CD4-positive, CD25-positive, alpha-beta regulatory T cell (primary cell): ENCODE data around the gene VPS11. TPM values are rescaled to one million over a fixed set of nuclear protein-coding genes. Genes with fewer than 3 reads are reported as not detected.
A peak's percentile ranks its signal among the peaks of the same experiment; 100 is the strongest.

Experiments
- ATAC-seq, 2 donors: fragments of 150-1000 bp; cut with Tn5 transposase; one replicate each; pipeline ENCODE4 v1.10.0; 2021; ENCODE audit warnings: low read depth in 2 of 2, moderate number of reproducible peaks in 2 of 2, moderate library complexity in 1 of 2
- DNase-seq, 3 donors: peaks; one replicate each; pipeline versions ENCODE4 v3.0.0 to v3.0.0-alpha.2; 2012 to 2022; ENCODE audit warnings: mixed read lengths in 1 of 3
- H3K27ac ChIP-seq: one replicate; pipeline ENCODE4 v1.7.0; 2013; ENCODE audit warnings: mild to moderate bottlenecking, low read length; ENCODE audit not compliant: insufficient read depth, poor library complexity, severe bottlenecking
- H3K27me3 ChIP-seq: one replicate; pipeline ENCODE4 v1.7.0; 2013; ENCODE audit warnings: low read length; ENCODE audit not compliant: control insufficient read depth, insufficient read depth
- H3K36me3 ChIP-seq: one replicate; pipeline ENCODE4 v1.7.0; 2013; ENCODE audit warnings: mild to moderate bottlenecking, low read length, moderate library complexity; ENCODE audit not compliant: control insufficient read depth, insufficient read depth
- H3K4me1 ChIP-seq: 2 replicates; pipeline ENCODE4 v1.7.0; 2013; ENCODE audit warnings: mild to moderate bottlenecking, low read length; ENCODE audit not compliant: insufficient read depth, control insufficient read depth, poor library complexity, severe bottlenecking
- H3K4me3 ChIP-seq: one replicate; pipeline ENCODE4 v1.7.0; 2013; ENCODE audit warnings: low read depth, mild to moderate bottlenecking, low read length, moderate library complexity
- H3K9me3 ChIP-seq, 2 experiments: 1 replicate in 1 of 2; 2 replicates in 1 of 2; pipeline ENCODE4 v1.7.0; 2013; ENCODE audit warnings: low read length in 2 of 2, mild to moderate bottlenecking in 1 of 2, moderate library complexity in 1 of 2; ENCODE audit not compliant: control insufficient read depth in 2 of 2
- H3K27ac Mint-ChIP-seq, 3 donors: one replicate each; pipeline ENCODE4 v1.8.0; 2020 to 2022; ENCODE audit warnings: mild to moderate bottlenecking in 3 of 3, mixed read lengths in 3 of 3, moderate library complexity in 2 of 3
- H3K27me3 Mint-ChIP-seq: one replicate; pipeline ENCODE4 v1.8.0; 2022; ENCODE audit warnings: mild to moderate bottlenecking, mixed read lengths
- H3K36me3 Mint-ChIP-seq: one replicate; pipeline ENCODE4 v1.8.0; 2020; ENCODE audit warnings: mixed read lengths
- H3K4me1 Mint-ChIP-seq, 4 donors: one replicate each; pipeline ENCODE4 v1.8.0; 2020 to 2022; ENCODE audit warnings: mixed read lengths in 4 of 4, mild to moderate bottlenecking in 1 of 4
- H3K4me3 Mint-ChIP-seq, 4 donors: one replicate each; pipeline ENCODE4 v1.8.0; 2020 to 2022; ENCODE audit warnings: mild to moderate bottlenecking in 4 of 4, mixed read lengths in 4 of 4, moderate library complexity in 3 of 4
- H3K9me3 Mint-ChIP-seq, 7 donors: one replicate each; pipeline ENCODE4 v1.8.0; 2020 to 2022; ENCODE audit warnings: mixed read lengths in 7 of 7, mild to moderate bottlenecking in 3 of 7, moderate library complexity in 2 of 7
- polyA plus RNA-seq, 4 donors: library from polyadenylated mRNA; unstranded; fragments of 300-500 nt; fragmentation: Illumina TruSeq; gene quantifications; one replicate each; pipeline ENCODE4 v1.2.3, GENCODE V29; 2021
- total RNA-seq: library from RNA; stranded (reverse); gene quantifications from one replicate; pipeline ENCODE4 v1.2.3, GENCODE V29; 2022

The VPS11 gene
- total and polyA plus RNA-seq, 5 donors from 2014 or later: 53.2 to 78.8 (median 57.2) TPM

DNA sequence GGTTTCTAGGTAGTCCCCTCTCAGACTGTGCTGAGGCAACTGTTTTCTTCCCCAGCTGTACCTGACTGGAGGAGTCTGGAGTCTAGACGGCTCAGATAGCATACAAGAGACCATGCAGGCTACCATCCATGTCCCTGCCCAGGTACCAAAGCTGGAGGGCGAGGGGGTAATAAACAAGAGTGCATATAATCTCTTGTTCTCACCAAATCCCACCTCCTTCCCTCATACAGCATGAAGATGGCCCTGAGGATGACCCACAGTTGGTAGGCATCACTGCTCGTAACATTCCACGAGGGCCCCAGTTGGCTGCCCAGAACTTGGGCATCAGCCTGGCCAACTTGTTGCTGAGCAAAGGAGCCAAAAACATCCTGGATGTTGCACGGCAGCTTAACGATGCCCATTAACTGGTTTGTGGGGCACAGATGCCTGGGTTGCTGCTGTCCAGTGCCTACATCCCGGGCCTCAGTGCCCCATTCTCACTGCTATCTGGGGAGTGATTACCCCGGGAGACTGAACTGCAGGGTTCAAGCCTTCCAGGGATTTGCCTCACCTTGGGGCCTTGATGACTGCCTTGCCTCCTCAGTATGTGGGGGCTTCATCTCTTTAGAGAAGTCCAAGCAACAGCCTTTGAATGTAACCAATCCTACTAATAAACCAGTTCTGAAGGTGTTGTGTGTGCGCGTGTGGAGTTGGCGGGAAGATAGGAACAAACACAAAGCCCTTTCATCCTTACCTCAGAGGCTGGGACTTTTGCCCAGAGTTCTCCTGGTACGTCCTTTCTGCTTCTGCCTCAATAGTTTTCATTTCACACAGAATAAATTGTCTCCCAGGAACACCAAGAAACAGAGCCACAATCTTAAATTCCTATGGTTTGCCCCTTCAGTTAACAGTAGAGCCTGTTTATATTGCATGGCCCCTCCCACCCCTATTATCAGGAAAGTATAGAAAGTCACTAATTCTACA lies 25.5 kb downstream of the VPS11 start:
- Mint-ChIP-seq H3K4me1 (peaks cover 11 to 41% (median 22%) of the 10 kb centered on the region in 4 donors), H3K36me3 (peaks cover 15% of the 10 kb centered on the region), H3K27ac (peak overlapping the region; percentile 14 to 88 (median 88)), H3K4me3 (peak overlapping the region; percentile 89 to 95 (median 90)), H3K27me3 (no peaks in the 10 kb centered on the region), H3K9me3 (no peaks in the 10 kb centered on the region)
- peaks cover 16% of the 10 kb centered on the region for H3K36me3 ChIP-seq
- H3K27me3 ChIP-seq: no peaks in the 10 kb centered on the region
- peaks cover 29% of the 10 kb centered on the region for H3K4me1 ChIP-seq
- H3K4me3 ChIP-seq: peak overlapping the region; percentile 77
- no peaks in the 10 kb centered on the region for H3K9me3 ChIP-seq
- ATAC-seq: no peak
- peak overlapping the region; percentile 73 for H3K27ac ChIP-seq
- DNase-seq: no peak

GRCh38 chr11:119093942-119094815 lies 26.6 kb downstream of the VPS11 start:
- H3K9me3 ChIP-seq: no peaks in the 10 kb centered on the region
- peak; percentile 31 to 52 (median 44) for DNase-seq
- peak; percentile 0 for ATAC-seq
- Mint-ChIP-seq H3K27ac (peak overlapping the region; percentile 80 to 94 (median 93)), H3K4me3 (peak overlapping the region; percentile 82 to 95 (median 94)), H3K9me3 (no peaks in the 10 kb centered on the region), H3K36me3 (peaks cover 23% of the 10 kb centered on the region), H3K4me1 (peaks cover 11 to 48% (median 27%) of the 10 kb centered on the region in 4 donors), H3K27me3 (no peaks in the 10 kb centered on the region)
- H3K4me1 ChIP-seq: peaks cover 29% of the 10 kb centered on the region
- no peaks in the 10 kb centered on the region for H3K27me3 ChIP-seq
- H3K36me3 ChIP-seq: peaks cover 16% of the 10 kb centered on the region
- peak overlapping the region; percentile 73 for H3K27ac ChIP-seq
- H3K4me3 ChIP-seq: peak overlapping the region; percentile 77

DNA sequence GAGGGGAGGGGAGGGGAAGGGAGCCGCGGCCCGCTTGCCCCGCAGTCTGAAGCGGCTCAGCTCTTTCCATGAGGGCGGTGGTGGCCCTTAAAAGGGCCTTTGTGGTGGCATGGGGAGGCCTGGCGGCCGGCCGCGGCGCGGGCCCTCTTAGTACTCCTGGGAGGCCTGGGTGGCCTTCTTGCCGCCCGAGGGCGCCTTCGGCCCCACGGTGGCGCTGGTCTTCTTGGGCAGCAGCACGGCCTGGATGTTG lies 27.1 kb downstream of the VPS11 start:
- H3K36me3 Mint-ChIP-seq: peaks cover 24% of the 10 kb centered on the region
- H3K36me3 ChIP-seq: peaks cover 16% of the 10 kb centered on the region
- peaks cover 11 to 49% (median 28%) of the 10 kb centered on the region in 4 donors for H3K4me1 Mint-ChIP-seq
- no peaks in the 10 kb centered on the region for H3K27me3 ChIP-seq
- DNase-seq (peak in 1 of 3 donors; percentile 56), ATAC-seq (peak; percentile 28 to 34)
- peaks cover 29% of the 10 kb centered on the region for H3K4me1 ChIP-seq
- H3K4me3 ChIP-seq: peak overlapping the region; percentile 57
- H3K27me3 Mint-ChIP-seq: no peaks in the 10 kb centered on the region
- peak overlapping the region; percentile 73 for H3K27ac ChIP-seq
- H3K9me3 ChIP-seq: no peaks in the 10 kb centered on the region
- H3K27ac Mint-ChIP-seq: peak overlapping the region; percentile 80 to 94 (median 93)
- peak overlapping the region; percentile 82 to 95 (median 91) for H3K4me3 Mint-ChIP-seq
- H3K9me3 Mint-ChIP-seq: no peaks in the 10 kb centered on the region

DNA sequence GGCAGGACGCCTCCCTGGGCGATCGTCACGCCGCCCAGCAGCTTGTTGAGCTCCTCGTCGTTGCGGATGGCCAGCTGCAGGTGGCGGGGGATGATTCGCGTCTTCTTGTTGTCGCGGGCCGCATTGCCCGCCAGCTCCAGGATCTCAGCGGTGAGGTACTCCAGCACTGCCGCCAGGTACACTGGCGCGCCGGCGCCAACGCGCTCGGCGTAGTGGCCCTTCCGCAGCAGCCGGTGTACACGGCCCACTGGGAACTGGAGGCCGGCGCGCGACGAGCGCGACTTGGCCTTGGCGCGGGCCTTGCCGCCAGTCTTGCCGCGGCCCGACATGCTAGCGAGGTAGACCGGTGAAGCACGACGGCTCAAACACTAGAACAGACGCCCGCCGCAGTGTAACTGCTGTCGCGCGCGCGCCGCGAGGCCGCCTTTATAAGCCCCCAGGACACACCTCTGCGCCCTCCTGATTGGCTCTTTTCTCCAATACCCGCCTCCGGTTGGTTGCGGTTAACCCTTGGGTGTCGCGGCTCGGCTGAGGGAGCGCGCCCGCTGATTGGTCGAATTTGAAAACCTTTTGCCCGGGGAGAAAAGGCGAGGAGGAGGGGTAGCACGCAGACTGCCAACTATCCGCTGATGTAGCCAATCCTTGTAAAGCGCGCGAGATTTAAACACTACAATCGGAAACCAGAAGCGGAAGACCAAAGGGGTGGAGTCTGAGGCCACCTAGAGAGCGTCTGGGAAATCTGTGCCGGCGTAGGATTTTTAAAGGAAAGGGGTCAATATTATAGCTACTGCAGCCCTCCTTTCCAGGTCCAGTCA lies 27.7 kb downstream of the VPS11 start:
- peak overlapping the region; percentile 73 for H3K27ac ChIP-seq
- Mint-ChIP-seq H3K9me3 (no peaks in the 10 kb centered on the region), H3K27me3 (no peaks in the 10 kb centered on the region), H3K4me1 (peaks cover 13 to 54% (median 33%) of the 10 kb centered on the region in 4 donors), H3K36me3 (peaks cover 27% of the 10 kb centered on the region), H3K4me3 (peak overlapping the region; percentile 82 to 95 (median 91)), H3K27ac (peak overlapping the region; percentile 80 to 94 (median 93))
- peak overlapping the region; percentile 76 for H3K4me3 ChIP-seq
- peak; percentile 99 to 100 (median 100) for DNase-seq
- peaks cover 31% of the 10 kb centered on the region for H3K4me1 ChIP-seq
- peak; percentile 89 for ATAC-seq
- H3K9me3 ChIP-seq: no peaks in the 10 kb centered on the region
- peaks cover 16% of the 10 kb centered on the region for H3K36me3 ChIP-seq
- H3K27me3 ChIP-seq: no peaks in the 10 kb centered on the region

DNA sequence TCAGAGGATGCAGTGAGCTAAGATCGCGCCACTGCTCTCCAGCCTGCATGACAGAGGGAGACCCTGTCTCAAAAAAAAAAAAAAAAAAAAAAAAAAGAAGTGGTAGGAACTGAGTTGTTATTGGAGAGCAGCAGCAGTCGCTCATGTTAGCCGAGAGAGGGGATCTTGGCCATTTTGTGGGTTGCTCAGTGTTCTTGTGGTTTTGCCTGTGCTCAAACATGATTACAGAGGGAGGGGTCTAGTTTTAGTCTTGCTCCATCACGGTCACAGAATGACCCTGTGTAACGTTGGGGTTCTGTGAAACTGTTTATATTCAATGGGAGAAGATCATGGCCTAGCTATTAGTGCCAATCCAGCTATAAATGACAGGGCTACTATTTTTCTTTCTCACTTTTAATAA lies 32.1 kb downstream of the VPS11 start:
- Mint-ChIP-seq H3K4me3 (peak overlapping the region; percentile 87 to 98 (median 96)), H3K27me3 (no peaks in the 10 kb centered on the region), H3K36me3 (peaks cover 27% of the 10 kb centered on the region), H3K4me1 (peaks cover 17 to 62% (median 33%) of the 10 kb centered on the region in 4 donors), H3K27ac (peak overlapping the region in 1 of 3 donors; percentile 85), H3K9me3 (no peaks in the 10 kb centered on the region)
- no peaks in the 10 kb centered on the region for H3K9me3 ChIP-seq
- H3K36me3 ChIP-seq: peaks cover 16% of the 10 kb centered on the region
- H3K27me3 ChIP-seq: no peaks in the 10 kb centered on the region
- ATAC-seq: no peak
- peaks cover 31% of the 10 kb centered on the region for H3K4me1 ChIP-seq
- no peak for DNase-seq
- no peak overlapping the region for H3K4me3 ChIP-seq
- no peak overlapping the region for H3K27ac ChIP-seq

DNA sequence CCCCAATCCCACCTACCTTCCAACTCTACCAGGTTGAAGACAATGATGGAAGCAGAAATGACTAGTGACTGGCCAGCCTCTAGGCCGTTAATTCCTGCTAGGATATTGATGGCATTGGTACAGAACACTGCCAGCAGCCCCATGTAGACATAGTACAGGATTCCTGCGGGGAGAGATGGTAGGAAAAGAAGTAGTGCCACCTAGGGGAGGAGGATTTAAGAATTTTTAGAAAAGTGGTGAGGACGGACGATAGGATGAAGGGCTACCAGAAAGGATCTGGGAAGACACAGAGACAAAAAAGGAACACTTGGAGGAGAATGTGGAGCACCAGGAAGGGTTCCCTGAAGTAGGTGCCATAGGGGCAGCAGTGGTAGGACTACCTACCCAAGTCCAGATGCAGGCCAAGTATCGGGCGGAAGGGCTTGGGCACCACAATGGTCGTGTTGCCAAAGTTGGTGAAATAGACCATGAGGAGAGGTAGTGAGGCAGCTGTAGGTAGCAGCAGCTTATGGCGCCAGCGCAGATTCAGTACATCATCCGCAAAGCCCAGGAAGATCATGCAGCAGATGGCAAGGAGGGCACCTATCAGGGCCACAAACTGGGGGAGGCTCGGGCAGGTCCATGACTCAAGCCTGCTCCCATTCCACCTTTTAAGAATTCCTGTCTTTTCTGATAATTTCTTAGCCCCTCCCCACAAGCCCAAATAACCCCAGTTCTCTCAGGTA lies 32.8 kb downstream of the VPS11 start:
- no peaks in the 10 kb centered on the region for H3K27me3 Mint-ChIP-seq
- ATAC-seq: no peak
- Histone ChIP-seq H3K9me3 (no peaks in the 10 kb centered on the region), H3K27ac (no peak overlapping the region), H3K4me1 (peaks cover 31% of the 10 kb centered on the region), H3K4me3 (peak overlapping the region; percentile 96), H3K27me3 (no peaks in the 10 kb centered on the region), H3K36me3 (peaks cover 16% of the 10 kb centered on the region)
- DNase-seq: no peak
- H3K36me3 Mint-ChIP-seq: peaks cover 27% of the 10 kb centered on the region
- no peaks in the 10 kb centered on the region for H3K9me3 Mint-ChIP-seq
- peak overlapping the region; percentile 87 to 98 (median 96) for H3K4me3 Mint-ChIP-seq
- peaks cover 15 to 63% (median 32%) of the 10 kb centered on the region in 4 donors for H3K4me1 Mint-ChIP-seq
- peak overlapping the region; percentile 81 to 98 (median 85) for H3K27ac Mint-ChIP-seq
